Activated naive CD4-positive, alpha-beta T cell treated with anti-CD3 and anti-CD28 coated beads, Interleukin-2, amount 10 ng/mL, durations not matched to agents 7 days and 5 days (primary cell): ENCODE data around the gene TCF15.

ENCODE experiments used
- CTCF ChIA-PET: fragments of 350-600 bp; sonication (Branson Sonifier 250); formaldehyde crosslinking; loops from one replicate; lab custom pipeline; 2021; ENCODE audit warnings: antibody characterized with exemption; lab: Charles Lee
- DNase-seq: peaks from one replicate; pipeline ENCODE4 v3.0.0-alpha.2; 2020
- H3K27ac Mint-ChIP-seq: one replicate; pipeline ENCODE4 v1.8.0; 2021; ENCODE audit warnings: mild to moderate bottlenecking, moderate library complexity, mixed read lengths
- H3K27me3 Mint-ChIP-seq: one replicate; pipeline ENCODE4 v1.8.0; 2021; ENCODE audit warnings: mild to moderate bottlenecking, mixed read lengths
- H3K36me3 Mint-ChIP-seq: one replicate; pipeline ENCODE4 v1.8.0; 2021; ENCODE audit warnings: mixed read lengths
- H3K4me1 Mint-ChIP-seq: one replicate; pipeline ENCODE4 v1.8.0; 2021; ENCODE audit warnings: mixed read lengths
- H3K4me3 Mint-ChIP-seq: one replicate; pipeline ENCODE4 v1.8.0; 2021; ENCODE audit warnings: mild to moderate bottlenecking, moderate library complexity, mixed read lengths
- H3K9me3 Mint-ChIP-seq: one replicate; pipeline ENCODE4 v1.8.0; 2021; ENCODE audit warnings: mixed read lengths

Gene TCF15

DNA sequence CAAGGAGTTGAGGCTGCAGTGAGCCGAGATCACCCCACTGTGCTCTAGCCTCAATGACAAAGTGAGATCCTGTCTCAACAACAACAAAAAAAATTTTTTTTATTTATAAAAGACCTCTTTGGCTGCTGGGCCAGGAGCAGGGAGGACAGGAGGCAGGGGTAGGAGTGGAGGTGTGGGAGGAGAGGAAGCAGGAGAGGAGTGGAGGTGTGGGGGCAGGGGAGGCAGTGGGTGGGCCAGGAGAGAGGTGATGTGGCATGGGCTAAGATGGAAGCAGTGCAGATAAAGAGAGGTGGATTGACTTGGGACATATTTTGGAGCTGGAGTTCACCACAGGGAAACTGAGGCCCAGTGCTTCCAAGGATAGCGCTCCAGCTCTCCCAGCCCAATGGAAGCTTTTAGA, 53.1 kb downstream of the TCF15 start:
- Mint-ChIP-seq H3K4me3 (no peak overlapping the region), H3K4me1 (no peaks in the 10 kb centered on the region), H3K27ac (no peak overlapping the region), H3K27me3 (peaks cover 58% of the 10 kb centered on the region), H3K9me3 (no peaks in the 10 kb centered on the region), H3K36me3 (no peaks in the 10 kb centered on the region)
- no peak for DNase-seq
- CTCF ChIA-PET: no interaction called here

DNA sequence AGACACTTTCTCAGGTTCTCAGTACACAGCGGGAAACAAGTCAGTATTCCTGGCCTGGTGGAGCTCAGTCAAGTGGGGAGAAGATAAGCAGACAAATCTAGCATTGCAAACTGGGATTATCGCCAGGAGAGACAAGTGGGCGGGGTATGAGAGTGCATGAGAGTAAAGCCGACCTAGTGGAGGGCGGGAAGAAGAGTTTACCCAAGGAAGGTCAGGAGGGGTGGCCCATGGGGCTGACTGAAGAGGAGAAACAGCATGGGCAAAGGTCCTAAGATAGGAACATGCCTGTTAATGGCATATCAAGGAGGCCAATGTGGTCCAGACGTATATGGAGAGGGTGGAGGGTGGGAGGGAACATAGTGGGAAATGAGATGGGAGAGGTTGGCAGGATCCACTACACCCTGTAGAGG, 54.1 kb downstream of the TCF15 start:
- Mint-ChIP-seq H3K9me3 (no peaks in the 10 kb centered on the region), H3K36me3 (no peaks in the 10 kb centered on the region), H3K27ac (no peak overlapping the region), H3K4me3 (no peak overlapping the region), H3K27me3 (peaks cover 57% of the 10 kb centered on the region), H3K4me1 (no peaks in the 10 kb centered on the region)
- CTCF ChIA-PET: interaction anchor here (0.6 kb wide), 1 partner anchor 259 kb away, joined by 4 read pairs; no protein-coding TSS in a partner anchor
- DNase-seq: no peak
